Glutamatergic neuron (in vitro differentiated cells): ENCODE measurements around the gene SCT. TPM values are rescaled to one million over a fixed set of nuclear protein-coding genes. Genes with fewer than 3 reads are reported as not detected.
A peak's percentile ranks its signal among the peaks of the same experiment; 100 is the strongest.

Source experiments
- DNase-seq: peaks from one replicate; pipeline ENCODE4 v3.0.0; 2022
- H3K27ac Mint-ChIP-seq: one replicate; pipeline ENCODE4 v1.8.0; 2020; ENCODE audit warnings: mild to moderate bottlenecking, mixed read lengths, inconsistent platforms; ENCODE audit not compliant: unreplicated experiment
- H3K27me3 Mint-ChIP-seq: one replicate; pipeline ENCODE4 v1.8.0; 2020; ENCODE audit warnings: mild to moderate bottlenecking, moderate library complexity, mixed read lengths, inconsistent platforms; ENCODE audit not compliant: unreplicated experiment
- H3K36me3 Mint-ChIP-seq: one replicate; pipeline ENCODE4 v1.8.0; 2020; ENCODE audit warnings: mild to moderate bottlenecking, mixed read lengths, inconsistent platforms; ENCODE audit not compliant: unreplicated experiment
- H3K4me1 Mint-ChIP-seq: one replicate; pipeline ENCODE4 v1.8.0; 2020; ENCODE audit warnings: mild to moderate bottlenecking, low read depth, mixed read lengths, inconsistent platforms; ENCODE audit not compliant: unreplicated experiment
- H3K4me3 Mint-ChIP-seq: one replicate; pipeline ENCODE4 v1.8.0; 2020; ENCODE audit warnings: mild to moderate bottlenecking, mixed read lengths, inconsistent platforms; ENCODE audit not compliant: unreplicated experiment
- H3K9me3 Mint-ChIP-seq: one replicate; pipeline ENCODE4 v1.8.0; 2020; ENCODE audit warnings: mild to moderate bottlenecking, moderate library complexity, mixed read lengths, inconsistent platforms; ENCODE audit not compliant: unreplicated experiment
- total RNA-seq: library from RNA; stranded (reverse); fragmentation: NEBNext Ultra II Directional; extraction: Animal tissue kit (Norgen Biotek cat#: 25700); gene quantifications from one replicate; pipeline ENCODE4 v1.2.1, GENCODE V29; 2021; ENCODE audit not compliant: unreplicated experiment
- TF ChIP-seq, protein P1 (sequence below): fragments of 200-600 bp; sonication (generic); IDR thresholded peaks from one replicate; pipeline ENCODE4 v1.5.0; 2021; ENCODE audit not compliant: partially characterized antibody, unreplicated experiment

SCT gene
- total RNA-seq, 1 donor from 2014 or later = not detected

DNA sequence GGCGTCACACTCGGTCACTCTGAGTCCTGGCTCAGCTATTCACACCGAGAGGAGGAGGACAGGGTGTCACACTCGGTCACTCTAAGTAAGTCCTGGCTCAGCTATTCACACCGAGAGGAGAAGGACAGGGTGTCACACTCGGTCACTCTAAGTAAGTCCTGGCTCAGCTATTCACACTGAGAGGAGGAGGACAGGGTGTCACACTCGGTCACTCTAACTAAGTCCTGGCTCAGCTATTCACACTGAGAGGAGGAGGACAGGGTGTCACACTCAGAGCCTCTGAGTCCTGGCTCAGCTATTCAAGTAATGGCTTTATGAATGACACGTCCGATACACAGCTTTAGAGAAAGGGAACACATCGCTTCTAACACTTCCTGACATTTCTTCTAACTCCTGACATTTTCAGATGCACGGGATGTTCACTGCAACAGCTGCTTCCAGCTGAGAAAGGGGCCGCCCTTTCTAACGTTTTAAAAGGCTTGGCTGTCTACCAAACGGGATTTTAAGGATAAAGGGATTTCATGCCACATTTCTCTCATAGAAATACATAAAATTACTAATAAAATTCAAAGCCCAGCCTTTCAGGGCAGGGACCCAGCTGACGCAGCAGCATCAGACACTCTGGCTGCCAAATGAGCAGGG lies 38.2 kb upstream of the SCT start:
- no peak overlapping the region for H3K27ac Mint-ChIP-seq
- TF ChIP-seq, protein P1, sequence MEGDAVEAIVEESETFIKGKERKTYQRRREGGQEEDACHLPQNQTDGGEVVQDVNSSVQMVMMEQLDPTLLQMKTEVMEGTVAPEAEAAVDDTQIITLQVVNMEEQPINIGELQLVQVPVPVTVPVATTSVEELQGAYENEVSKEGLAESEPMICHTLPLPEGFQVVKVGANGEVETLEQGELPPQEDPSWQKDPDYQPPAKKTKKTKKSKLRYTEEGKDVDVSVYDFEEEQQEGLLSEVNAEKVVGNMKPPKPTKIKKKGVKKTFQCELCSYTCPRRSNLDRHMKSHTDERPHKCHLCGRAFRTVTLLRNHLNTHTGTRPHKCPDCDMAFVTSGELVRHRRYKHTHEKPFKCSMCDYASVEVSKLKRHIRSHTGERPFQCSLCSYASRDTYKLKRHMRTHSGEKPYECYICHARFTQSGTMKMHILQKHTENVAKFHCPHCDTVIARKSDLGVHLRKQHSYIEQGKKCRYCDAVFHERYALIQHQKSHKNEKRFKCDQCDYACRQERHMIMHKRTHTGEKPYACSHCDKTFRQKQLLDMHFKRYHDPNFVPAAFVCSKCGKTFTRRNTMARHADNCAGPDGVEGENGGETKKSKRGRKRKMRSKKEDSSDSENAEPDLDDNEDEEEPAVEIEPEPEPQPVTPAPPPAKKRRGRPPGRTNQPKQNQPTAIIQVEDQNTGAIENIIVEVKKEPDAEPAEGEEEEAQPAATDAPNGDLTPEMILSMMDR = no peak

DNA sequence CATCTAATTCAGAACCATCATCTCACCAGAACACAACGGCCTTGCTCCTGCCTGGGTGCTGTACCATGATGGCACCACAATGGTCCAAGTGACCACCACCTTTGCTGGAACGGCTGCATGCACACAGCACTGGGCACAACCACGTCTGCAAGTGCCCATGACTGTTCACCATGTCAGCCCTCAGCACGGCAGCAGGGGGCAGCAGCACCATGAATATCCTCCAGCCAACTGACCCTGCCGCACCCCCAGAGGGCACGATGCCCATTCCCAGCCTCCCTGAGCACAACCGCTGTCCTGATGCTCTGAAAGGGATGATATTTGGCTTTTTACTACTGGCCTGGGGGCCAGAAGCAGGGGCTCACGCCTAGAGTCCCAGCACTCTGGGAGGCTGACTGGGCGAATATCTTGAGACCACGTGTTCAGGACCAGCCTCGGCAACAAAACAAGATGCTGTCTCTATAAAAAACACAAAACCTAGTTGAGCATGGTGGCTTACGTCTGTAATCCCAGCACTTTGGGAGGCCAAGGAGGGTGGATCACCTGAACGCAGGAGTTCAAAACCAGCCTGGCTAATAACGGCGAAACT lies 35.8 kb upstream of the SCT start:
- H3K4me1 Mint-ChIP-seq = no peaks in the 10 kb centered on the region
- peak overlapping the region; percentile 8 for H3K27ac Mint-ChIP-seq
- DNase-seq = peak; percentile 66
- TF ChIP-seq, protein P1 = peak; percentile 69
- peaks cover 2% of the 10 kb centered on the region for H3K27me3 Mint-ChIP-seq
- H3K36me3 Mint-ChIP-seq = no peaks in the 10 kb centered on the region
- H3K4me3 Mint-ChIP-seq = no peak overlapping the region
- peaks cover 3% of the 10 kb centered on the region for H3K9me3 Mint-ChIP-seq

More for the DNA sequence above, 38.2 kb upstream of the SCT start:
- no peak overlapping the region for H3K4me3 Mint-ChIP-seq
- peaks cover 3% of the 10 kb centered on the region for H3K9me3 Mint-ChIP-seq
- H3K27me3 Mint-ChIP-seq = peaks cover 2% of the 10 kb centered on the region
- DNase-seq = no peak
- no peaks in the 10 kb centered on the region for H3K4me1 Mint-ChIP-seq
- no peaks in the 10 kb centered on the region for H3K36me3 Mint-ChIP-seq

DNA sequence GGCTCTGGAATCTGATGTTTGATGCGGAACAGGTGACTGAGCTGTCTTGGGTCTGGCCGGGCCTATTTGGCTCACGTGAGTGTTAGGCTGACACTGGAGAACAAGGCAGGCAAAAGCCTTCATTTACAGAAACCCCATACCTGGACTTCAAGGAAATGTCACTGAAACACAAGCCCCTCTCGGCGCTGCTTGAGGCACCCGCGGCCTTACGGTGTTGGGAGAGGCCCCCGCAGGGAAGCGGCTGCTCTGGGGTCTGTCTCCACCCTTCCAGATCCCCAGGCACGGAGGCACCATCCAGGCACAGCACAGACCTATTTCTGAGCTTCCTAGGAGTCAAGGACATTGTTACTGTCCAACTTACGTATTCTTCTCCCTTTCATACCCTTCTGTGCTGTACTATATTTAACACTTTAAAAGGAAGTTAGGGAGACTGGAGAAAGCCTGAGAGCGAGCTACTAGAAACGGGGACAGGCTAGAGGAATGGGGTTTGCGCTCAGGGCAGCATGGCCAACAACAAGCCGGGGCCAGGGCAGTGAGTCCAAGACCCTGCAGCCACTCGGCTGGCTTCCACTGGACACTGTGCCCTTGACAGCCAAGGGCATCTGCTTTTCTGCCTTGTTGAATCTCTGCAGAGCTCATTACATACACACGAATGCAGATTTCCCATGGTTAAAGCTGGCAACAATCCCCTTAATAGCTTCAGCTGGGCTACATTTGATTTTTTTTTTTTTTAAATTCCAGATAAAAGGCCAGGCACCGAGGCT lies 33.9 kb upstream of the SCT start:
- peaks cover 3% of the 10 kb centered on the region for H3K9me3 Mint-ChIP-seq
- TF ChIP-seq, protein P1 = no peak
- H3K4me1 Mint-ChIP-seq = no peaks in the 10 kb centered on the region
- DNase-seq = no peak
- no peak overlapping the region for H3K4me3 Mint-ChIP-seq
- peaks cover 2% of the 10 kb centered on the region for H3K27me3 Mint-ChIP-seq
- H3K27ac Mint-ChIP-seq = no peak overlapping the region
- no peaks in the 10 kb centered on the region for H3K36me3 Mint-ChIP-seq

DNA sequence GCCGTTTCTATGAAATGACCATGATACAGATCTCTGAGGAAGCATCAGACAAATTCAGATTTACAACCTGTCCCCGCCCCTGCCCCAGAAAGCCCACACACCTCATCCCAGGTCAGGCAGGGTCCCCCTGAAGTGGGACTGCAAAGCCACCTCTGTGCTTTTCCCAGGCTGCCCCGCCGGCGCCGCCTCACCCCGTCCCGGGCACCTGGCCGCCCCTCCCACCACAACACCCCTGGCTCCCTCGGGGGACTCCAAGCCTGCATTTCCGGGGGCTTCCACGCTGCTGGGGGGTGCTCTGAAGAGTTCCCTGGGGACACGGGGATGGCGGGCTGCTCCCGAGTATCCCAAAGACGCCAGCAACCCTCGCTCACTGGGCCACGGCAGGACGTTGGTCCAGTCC lies 33.3 kb upstream of the SCT start:
- TF ChIP-seq, protein P1 = no peak
- Mint-ChIP-seq H3K9me3 (peaks cover under 1% of the 10 kb centered on the region), H3K4me1 (no peaks in the 10 kb centered on the region), H3K4me3 (no peak overlapping the region), H3K36me3 (no peaks in the 10 kb centered on the region), H3K27me3 (peaks cover under 1% of the 10 kb centered on the region), H3K27ac (no peak overlapping the region)
- no peak for DNase-seq
